ENCODE measurements around the gene KIF5C. TPM values are rescaled to one million over a fixed set of nuclear protein-coding genes. Genes with fewer than 3 reads are reported as not detected.
"Not testable (repeated sequence)": the region's sequence is repeated elsewhere in the genome, so short reads cannot be mapped to it uniquely, and the experiment has no call there.

KIF5C gene
- total and polyA plus RNA-seq, 7 experiments from 2014 or later: 0.58 to 14.3 (median 5.1) TPM

DNA sequence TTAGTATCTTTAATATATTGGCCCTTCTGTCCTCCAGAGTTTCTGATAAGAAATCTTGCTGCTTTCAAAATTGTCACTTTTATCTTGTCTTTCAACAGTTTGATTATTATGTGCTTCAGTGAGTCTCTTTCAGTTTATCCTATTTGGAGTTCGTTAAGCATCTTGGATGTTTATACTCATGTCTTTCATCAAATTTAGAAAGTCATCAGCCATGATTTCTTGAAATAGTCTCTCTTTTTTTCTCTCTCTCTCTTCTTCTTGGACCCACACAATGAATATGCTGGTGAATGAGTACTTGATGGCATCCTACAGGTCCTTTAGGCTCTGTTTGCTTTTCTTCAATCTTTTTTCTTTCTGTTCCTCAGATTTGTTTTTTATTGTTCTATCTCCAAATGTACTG lies 26.9 kb upstream of the KIF5C start:
- H3K4me1 Mint-ChIP-seq: no peaks in the 10 kb centered on the region
- H3K36me3 Mint-ChIP-seq: peaks cover 0 to 10% (median 6%) of the 10 kb centered on the region in 5 donors
- no peak overlapping the region for H3K27ac Mint-ChIP-seq
- Histone ChIP-seq H3K4me1 (ENCODE audit: control insufficient read depth in 2 of 2, insufficient read depth in 2 of 2, low read length in 2 of 2) (no peaks in the 10 kb centered on the region), H3K27me3 (ENCODE audit: control insufficient read depth in 2 of 2, insufficient read depth in 2 of 2, low read length in 2 of 2) (no peaks in the 10 kb centered on the region), H3K27ac (ENCODE audit: low read depth, low read length) (no peak overlapping the region), H3K9me3 (ENCODE audit: control insufficient read depth in 2 of 3, low read length in 3 of 3) (peaks cover 0 to 4% (median 0%) of the 10 kb centered on the region in 3 experiments), H3K4me3 (ENCODE audit: low read length) (no peak overlapping the region), H3K36me3 (ENCODE audit: control insufficient read depth in 2 of 3, insufficient read depth in 3 of 3, low read length in 3 of 3) (no peaks in the 10 kb centered on the region)
- ChIA-PET POLR2A (no interaction called here), CTCF (no interaction called here)
- DNase-seq (no peak), ATAC-seq (no peak)
- peaks cover 6 to 36% (median 11%) of the 10 kb centered on the region in 11 donors for H3K9me3 Mint-ChIP-seq
- intact Hi-C loops (cut with micrococcal nuclease): no loop called here
- peaks cover 17 to 36% (median 24%) of the 10 kb centered on the region in 5 donors for H3K27me3 Mint-ChIP-seq
- H3K4me3 Mint-ChIP-seq: no peak overlapping the region

DNA sequence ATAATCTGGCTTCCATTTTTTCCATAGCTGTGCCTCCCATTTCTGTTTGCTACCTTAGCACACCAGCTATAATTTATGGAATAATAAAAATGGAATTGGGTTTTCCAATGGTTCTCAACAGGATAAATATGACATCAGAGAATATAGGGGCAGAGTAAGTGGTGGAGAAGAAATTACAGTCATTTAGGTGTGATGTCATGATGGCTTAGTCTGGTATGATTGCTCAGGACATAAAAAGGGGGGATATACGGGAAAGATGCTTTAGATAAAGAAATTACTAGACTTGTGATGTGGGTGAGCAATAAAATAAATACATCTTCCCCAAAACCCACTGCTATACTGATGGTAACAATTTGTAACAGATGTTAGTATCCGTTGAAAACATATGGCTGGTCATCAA lies 21.6 kb upstream of the KIF5C start:
- H3K27ac Mint-ChIP-seq: no peak overlapping the region
- Histone ChIP-seq H3K27me3 (ENCODE audit: control insufficient read depth in 2 of 2, insufficient read depth in 2 of 2, low read length in 2 of 2) (no peaks in the 10 kb centered on the region), H3K4me1 (ENCODE audit: control insufficient read depth in 2 of 2, insufficient read depth in 2 of 2, low read length in 2 of 2) (no peaks in the 10 kb centered on the region), H3K36me3 (ENCODE audit: control insufficient read depth in 2 of 3, insufficient read depth in 3 of 3, low read length in 3 of 3) (no peaks in the 10 kb centered on the region), H3K4me3 (ENCODE audit: low read length) (no peak overlapping the region), H3K27ac (ENCODE audit: low read depth, low read length) (no peak overlapping the region), H3K9me3 (ENCODE audit: control insufficient read depth in 2 of 3, low read length in 3 of 3) (peaks cover 0 to under 1% (median 0%) of the 10 kb centered on the region in 3 experiments)
- H3K9me3 Mint-ChIP-seq: peaks cover 1 to 23% (median 7%) of the 10 kb centered on the region in 11 donors
- H3K4me1 Mint-ChIP-seq: no peaks in the 10 kb centered on the region
- no peak for ATAC-seq
- ChIA-PET CTCF (interaction anchor here (0.6 kb wide), 1 partner anchor 154 kb away, joined by 3 read pairs; no protein-coding TSS in a partner anchor), POLR2A (no interaction called here)
- H3K27me3 Mint-ChIP-seq: peaks cover 21 to 40% (median 32%) of the 10 kb centered on the region in 5 donors
- no peak for DNase-seq
- intact Hi-C loops (cut with micrococcal nuclease): no loop called here
- H3K4me3 Mint-ChIP-seq: no peak overlapping the region
- peaks cover 0 to 5% (median 1%) of the 10 kb centered on the region in 5 donors for H3K36me3 Mint-ChIP-seq

DNA sequence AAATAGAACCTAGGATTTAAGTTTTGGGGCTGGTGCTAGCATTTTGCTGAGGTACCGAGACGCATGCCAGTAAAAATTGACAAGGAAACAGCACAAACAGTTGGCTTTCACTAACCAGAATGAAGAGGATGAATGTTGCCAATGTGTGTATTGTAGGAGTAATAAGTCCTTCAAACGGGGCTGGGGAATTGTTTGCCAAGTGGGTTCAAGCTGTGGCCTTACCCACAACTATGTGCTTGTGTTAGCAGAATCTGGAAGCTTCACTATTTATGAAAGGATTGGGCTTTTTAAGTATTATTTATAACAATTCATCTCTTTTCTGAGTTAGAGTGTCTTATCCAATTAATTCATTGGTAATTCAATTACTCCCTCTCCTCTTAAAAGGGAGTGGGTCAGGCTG lies 15.0 kb upstream of the KIF5C start:
- intact Hi-C loops (cut with micrococcal nuclease): no loop called here
- H3K4me1 Mint-ChIP-seq: peaks cover 0 to 2% (median 0%) of the 10 kb centered on the region in 7 donors
- ChIA-PET POLR2A (no interaction called here), CTCF (no interaction called here)
- peaks cover 5 to 35% (median 15%) of the 10 kb centered on the region in 5 donors for H3K27me3 Mint-ChIP-seq
- H3K9me3 ChIP-seq (ENCODE audit: control insufficient read depth in 2 of 3, low read length in 3 of 3): no peaks in the 10 kb centered on the region
- no peaks in the 10 kb centered on the region for H3K36me3 Mint-ChIP-seq
- H3K27ac Mint-ChIP-seq: no peak overlapping the region
- H3K4me3 Mint-ChIP-seq: no peak overlapping the region
- no peaks in the 10 kb centered on the region for H3K27me3 ChIP-seq (ENCODE audit: control insufficient read depth in 2 of 2, insufficient read depth in 2 of 2, low read length in 2 of 2)
- DNase-seq (no peak), ATAC-seq (no peak)
- H3K27ac ChIP-seq (ENCODE audit: low read depth, low read length): no peak overlapping the region
- no peaks in the 10 kb centered on the region for H3K9me3 Mint-ChIP-seq
- H3K36me3 ChIP-seq (ENCODE audit: control insufficient read depth in 2 of 3, insufficient read depth in 3 of 3, low read length in 3 of 3): no peaks in the 10 kb centered on the region
- no peaks in the 10 kb centered on the region for H3K4me1 ChIP-seq (ENCODE audit: control insufficient read depth in 2 of 2, insufficient read depth in 2 of 2, low read length in 2 of 2)
- H3K4me3 ChIP-seq (ENCODE audit: low read length): no peak overlapping the region

DNA sequence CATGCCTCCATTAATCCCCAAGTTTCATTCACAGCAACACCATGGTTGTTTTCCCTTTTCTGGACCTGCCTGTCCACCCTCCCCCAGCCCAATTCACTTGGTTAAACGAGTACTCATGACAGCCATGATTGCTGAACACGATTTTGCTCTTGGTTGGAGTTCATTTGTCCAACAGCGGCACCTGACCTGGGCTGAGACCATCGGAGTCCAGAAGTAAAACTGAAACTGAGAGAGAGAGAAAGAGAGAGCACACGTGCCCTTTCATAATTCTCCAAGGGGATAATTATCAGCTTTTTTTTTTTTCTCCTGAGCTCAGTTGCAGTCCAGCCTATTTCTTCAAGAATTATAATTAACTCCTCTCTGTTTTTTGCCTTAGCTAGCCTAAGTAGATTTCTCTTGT lies 13.7 kb upstream of the KIF5C start:
- Mint-ChIP-seq H3K4me3 (no peak overlapping the region), H3K36me3 (no peaks in the 10 kb centered on the region), H3K27me3 (peaks cover 2 to 40% (median 10%) of the 10 kb centered on the region in 5 donors), H3K4me1 (peaks cover 0 to 2% (median 0%) of the 10 kb centered on the region in 7 donors), H3K9me3 (no peaks in the 10 kb centered on the region), H3K27ac (no peak overlapping the region)
- no peak overlapping the region for H3K27ac ChIP-seq (ENCODE audit: low read depth, low read length)
- ChIA-PET CTCF (no interaction called here), POLR2A (no interaction called here)
- H3K4me1 ChIP-seq (ENCODE audit: control insufficient read depth in 2 of 2, insufficient read depth in 2 of 2, low read length in 2 of 2): no peaks in the 10 kb centered on the region
- no peaks in the 10 kb centered on the region for H3K36me3 ChIP-seq (ENCODE audit: control insufficient read depth in 2 of 3, insufficient read depth in 3 of 3, low read length in 3 of 3)
- intact Hi-C loops (cut with micrococcal nuclease): no loop called here
- ATAC-seq: no peak
- no peak for DNase-seq
- no peaks in the 10 kb centered on the region for H3K9me3 ChIP-seq (ENCODE audit: control insufficient read depth in 2 of 3, low read length in 3 of 3)
- no peak overlapping the region for H3K4me3 ChIP-seq (ENCODE audit: low read length)
- H3K27me3 ChIP-seq (ENCODE audit: control insufficient read depth in 2 of 2, insufficient read depth in 2 of 2, low read length in 2 of 2): no peaks in the 10 kb centered on the region

DNA sequence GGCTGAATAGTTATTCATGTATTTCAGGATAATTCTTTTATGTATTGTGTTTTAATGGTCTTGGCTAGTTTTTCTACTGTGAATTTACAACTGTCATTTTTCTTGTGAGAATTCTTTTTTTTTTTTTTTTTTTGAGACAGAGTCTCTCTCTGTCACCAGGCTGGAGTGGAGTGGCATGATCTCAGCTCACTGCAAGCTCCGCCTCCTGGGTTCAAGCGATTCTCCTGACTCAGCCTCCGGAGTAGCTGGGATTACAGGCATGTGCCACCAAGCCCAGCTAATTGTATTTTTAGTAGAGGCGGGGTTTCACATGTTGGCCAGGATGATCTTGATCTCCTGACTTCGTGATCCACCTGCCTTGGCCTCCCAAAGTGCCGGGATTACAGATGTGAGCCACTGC lies 12.5 kb upstream of the KIF5C start:
- POLR2A ChIA-PET: not testable (repeated sequence)

DNA sequence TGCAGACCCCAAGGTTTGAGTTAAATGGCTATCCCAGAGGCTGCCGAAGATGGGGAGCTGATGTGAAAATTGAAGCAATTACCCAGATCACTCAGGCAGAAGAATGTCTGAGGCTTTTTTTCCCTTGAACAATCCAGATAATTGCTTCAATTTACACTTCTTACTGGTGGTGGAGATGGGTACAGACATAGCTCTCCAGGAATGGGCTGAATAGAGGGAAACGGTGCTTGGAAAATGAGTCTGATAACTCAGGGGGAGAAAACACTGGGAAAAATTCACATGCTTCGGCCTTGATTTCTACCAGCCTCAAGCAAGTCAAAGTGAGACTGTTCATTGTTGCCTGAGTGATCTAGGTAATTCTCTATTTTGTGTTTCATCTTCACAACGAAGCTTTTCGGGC lies 9.5 kb upstream of the KIF5C start:
- POLR2A ChIA-PET: no interaction called here
- Mint-ChIP-seq H3K27ac (no peak overlapping the region), H3K9me3 (peaks cover 0 to 6% (median 0%) of the 10 kb centered on the region in 11 donors), H3K36me3 (no peaks in the 10 kb centered on the region), H3K27me3 (peaks cover 16 to 44% (median 32%) of the 10 kb centered on the region in 5 donors), H3K4me1 (peaks cover 0 to 7% (median 0%) of the 10 kb centered on the region in 7 donors), H3K4me3 (no peak overlapping the region)
- intact Hi-C loops (cut with micrococcal nuclease): no loop called here
- H3K9me3 ChIP-seq (ENCODE audit: control insufficient read depth in 2 of 3, low read length in 3 of 3): no peaks in the 10 kb centered on the region
- no peak for ATAC-seq
- H3K4me3 ChIP-seq (ENCODE audit: low read length): no peak overlapping the region
- no peak overlapping the region for H3K27ac ChIP-seq (ENCODE audit: low read depth, low read length)
- H3K27me3 ChIP-seq (ENCODE audit: control insufficient read depth in 2 of 2, insufficient read depth in 2 of 2, low read length in 2 of 2): no peaks in the 10 kb centered on the region
- no peak for DNase-seq
- CTCF ChIA-PET: no interaction called here
- H3K36me3 ChIP-seq (ENCODE audit: control insufficient read depth in 2 of 3, insufficient read depth in 3 of 3, low read length in 3 of 3): no peaks in the 10 kb centered on the region
- H3K4me1 ChIP-seq (ENCODE audit: control insufficient read depth in 2 of 2, insufficient read depth in 2 of 2, low read length in 2 of 2): no peaks in the 10 kb centered on the region

More for the DNA sequence above, 12.5 kb upstream of the KIF5C start:
- H3K36me3 ChIP-seq (ENCODE audit: control insufficient read depth in 2 of 3, insufficient read depth in 3 of 3, low read length in 3 of 3); H3K4me3 Mint-ChIP-seq; H3K27ac Mint-ChIP-seq; H3K36me3 Mint-ChIP-seq; H3K4me3 ChIP-seq (ENCODE audit: low read length); H3K4me1 Mint-ChIP-seq; H3K9me3 Mint-ChIP-seq; H3K4me1 ChIP-seq (ENCODE audit: control insufficient read depth in 2 of 2, insufficient read depth in 2 of 2, low read length in 2 of 2); DNase-seq; ATAC-seq; intact Hi-C loops (cut with micrococcal nuclease); H3K9me3 ChIP-seq (ENCODE audit: control insufficient read depth in 2 of 3, low read length in 3 of 3); H3K27me3 ChIP-seq (ENCODE audit: control insufficient read depth in 2 of 2, insufficient read depth in 2 of 2, low read length in 2 of 2); H3K27ac ChIP-seq (ENCODE audit: low read depth, low read length); CTCF ChIA-PET: not testable (repeated sequence)
- H3K27me3 Mint-ChIP-seq: peaks cover 4 to 37% (median 18%) of the 10 kb centered on the region in 5 donors

DNA sequence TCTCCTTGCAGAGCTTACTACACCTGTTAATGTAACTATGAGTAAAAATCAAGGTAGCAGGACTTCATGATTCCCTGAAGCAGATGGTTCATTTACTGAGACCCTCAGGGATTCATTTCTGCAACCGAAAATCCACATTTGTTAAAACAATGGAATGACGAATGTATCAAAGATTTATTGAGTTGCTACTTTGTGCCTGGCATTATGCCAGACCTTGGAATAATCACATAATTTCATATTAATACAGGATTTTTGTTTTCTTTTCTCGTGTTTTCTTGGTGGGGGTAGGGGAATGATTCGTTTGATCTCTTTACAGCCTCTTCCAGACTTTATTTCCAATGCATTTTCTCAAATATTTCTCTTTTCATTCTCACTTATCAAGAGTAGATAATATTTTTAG lies 8.9 kb upstream of the KIF5C start:
- POLR2A ChIA-PET: no interaction called here
- no peak overlapping the region for H3K4me3 ChIP-seq (ENCODE audit: low read length)
- H3K27ac ChIP-seq (ENCODE audit: low read depth, low read length): no peak overlapping the region
- Mint-ChIP-seq H3K4me3 (no peak overlapping the region), H3K27me3 (peaks cover 18 to 43% (median 32%) of the 10 kb centered on the region in 5 donors), H3K36me3 (no peaks in the 10 kb centered on the region), H3K27ac (no peak overlapping the region), H3K9me3 (peaks cover 0 to 6% (median 0%) of the 10 kb centered on the region in 11 donors), H3K4me1 (peaks cover 0 to 7% (median 0%) of the 10 kb centered on the region in 7 donors)
- no peaks in the 10 kb centered on the region for H3K36me3 ChIP-seq (ENCODE audit: control insufficient read depth in 2 of 3, insufficient read depth in 3 of 3, low read length in 3 of 3)
- no peaks in the 10 kb centered on the region for H3K27me3 ChIP-seq (ENCODE audit: control insufficient read depth in 2 of 2, insufficient read depth in 2 of 2, low read length in 2 of 2)
- CTCF ChIA-PET: no interaction called here
- no peaks in the 10 kb centered on the region for H3K9me3 ChIP-seq (ENCODE audit: control insufficient read depth in 2 of 3, low read length in 3 of 3)
- ATAC-seq (no peak), DNase-seq (no peak)
- intact Hi-C loops (cut with micrococcal nuclease): no loop called here
- H3K4me1 ChIP-seq (ENCODE audit: control insufficient read depth in 2 of 2, insufficient read depth in 2 of 2, low read length in 2 of 2): no peaks in the 10 kb centered on the region
